ENCODE data around the gene SULT1C3.

DNA sequence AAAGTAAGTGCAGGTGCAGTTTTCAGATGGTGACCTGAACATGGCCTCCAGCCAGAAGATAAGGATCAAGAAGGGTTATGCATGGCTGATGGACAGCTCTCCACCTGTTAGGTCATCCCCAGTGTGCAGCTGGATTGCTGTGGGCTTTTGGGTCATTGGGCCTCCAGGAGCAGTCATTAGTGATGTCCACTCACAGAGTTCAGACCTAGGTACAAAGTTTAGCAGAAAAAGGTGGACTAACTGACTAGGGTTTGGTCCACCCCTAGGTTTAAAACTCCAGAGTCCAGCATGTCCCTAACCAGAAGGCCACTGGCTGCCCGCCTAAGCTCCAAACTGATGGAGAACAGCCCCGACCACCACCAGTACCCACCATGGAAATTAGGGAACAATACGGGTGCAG, 30.6 kb downstream of the SULT1C3 start:
- TF ChIP-seq CTCF (optimal IDR thresholded peaks at IDR 0.05 in 1 of 3, IDR thresholded peaks at IDR 0.05 in 1 of 3, conservative IDR thresholded peaks at IDR 0.05 in 1 of 3; ENCODE audit: extremely low read depth in 1 of 3, insufficient read depth in 2 of 3, low read length in 3 of 3) (no peak), EZH2 (IDR thresholded peaks at IDR 0.05; ENCODE audit: low read length) (no peak)

Data from keratinocyte (primary cell).